RWPE1 (cell line): ENCODE results near the gene ACTL7B.

Experiments used
- CTCF ChIA-PET: fragments of 350-600 bp; sonication (Branson Sonifier 250); formaldehyde crosslinking; extraction: SDS; loops from one replicate; lab custom pipeline; 2021; lab: Yijun Ruan, JAX
- POLR2A ChIA-PET: fragments of 400-600 bp; formaldehyde crosslinking; extraction: SDS; loops from one replicate; lab custom pipeline; 2020; ENCODE audit warnings: antibody characterized with exemption; ENCODE audit not compliant: low non-redundant PET; lab: Yijun Ruan, JAX
- DNase-seq: peaks from one replicate; pipeline ENCODE4 v3.0.0; 2012; ENCODE audit warnings: low spot score
- H3K27ac ChIP-seq: fragments of 450-650 bp; 2 replicates; pipeline ENCODE4 v1.5.1; 2017
- TF ChIP-seq, protein P1 (sequence below): fragments of 450-650 bp; conservative IDR thresholded peaks from 2 replicates; pipeline ENCODE4 v1.5.1; 2017; ENCODE audit warnings: low read depth, mild to moderate bottlenecking

Gene ACTL7B

GRCh38 chr9:108869092-108869725 lies 13.4 kb upstream of the ACTL7B start:
- ChIA-PET POLR2A (no interaction called here), CTCF (interaction anchor here (0.6 kb wide), 2 partner anchors 19 to 39 kb away, joined by 3 read pairs; no protein-coding TSS in a partner anchor)
- DNase-seq: peak; percentile 99
- peak overlapping the region; percentile 71 for H3K27ac ChIP-seq
- TF ChIP-seq, protein P1, sequence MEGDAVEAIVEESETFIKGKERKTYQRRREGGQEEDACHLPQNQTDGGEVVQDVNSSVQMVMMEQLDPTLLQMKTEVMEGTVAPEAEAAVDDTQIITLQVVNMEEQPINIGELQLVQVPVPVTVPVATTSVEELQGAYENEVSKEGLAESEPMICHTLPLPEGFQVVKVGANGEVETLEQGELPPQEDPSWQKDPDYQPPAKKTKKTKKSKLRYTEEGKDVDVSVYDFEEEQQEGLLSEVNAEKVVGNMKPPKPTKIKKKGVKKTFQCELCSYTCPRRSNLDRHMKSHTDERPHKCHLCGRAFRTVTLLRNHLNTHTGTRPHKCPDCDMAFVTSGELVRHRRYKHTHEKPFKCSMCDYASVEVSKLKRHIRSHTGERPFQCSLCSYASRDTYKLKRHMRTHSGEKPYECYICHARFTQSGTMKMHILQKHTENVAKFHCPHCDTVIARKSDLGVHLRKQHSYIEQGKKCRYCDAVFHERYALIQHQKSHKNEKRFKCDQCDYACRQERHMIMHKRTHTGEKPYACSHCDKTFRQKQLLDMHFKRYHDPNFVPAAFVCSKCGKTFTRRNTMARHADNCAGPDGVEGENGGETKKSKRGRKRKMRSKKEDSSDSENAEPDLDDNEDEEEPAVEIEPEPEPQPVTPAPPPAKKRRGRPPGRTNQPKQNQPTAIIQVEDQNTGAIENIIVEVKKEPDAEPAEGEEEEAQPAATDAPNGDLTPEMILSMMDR: no peak

DNA sequence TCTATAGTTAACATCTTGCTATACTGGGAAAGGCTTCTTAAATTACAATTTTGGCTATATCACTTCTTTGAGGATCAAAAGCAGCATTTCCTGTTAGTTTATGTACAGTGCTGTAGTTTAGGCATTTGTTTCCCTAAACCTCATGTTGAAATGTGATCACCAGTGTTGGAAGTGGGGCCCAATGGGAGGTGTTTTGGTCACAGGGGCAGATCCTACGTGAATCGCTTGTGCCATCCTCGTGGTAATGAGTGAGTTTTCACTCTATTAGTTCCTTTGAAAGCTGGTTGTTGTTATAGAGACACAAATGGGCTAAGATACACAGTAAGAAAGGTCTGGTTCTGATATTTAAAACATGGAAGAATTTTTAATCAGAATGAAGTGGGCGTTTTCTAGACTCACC lies 12.0 kb upstream of the ACTL7B start:
- ChIA-PET CTCF (no interaction called here), POLR2A (no interaction called here)
- TF ChIP-seq, protein P1: no peak

DNA sequence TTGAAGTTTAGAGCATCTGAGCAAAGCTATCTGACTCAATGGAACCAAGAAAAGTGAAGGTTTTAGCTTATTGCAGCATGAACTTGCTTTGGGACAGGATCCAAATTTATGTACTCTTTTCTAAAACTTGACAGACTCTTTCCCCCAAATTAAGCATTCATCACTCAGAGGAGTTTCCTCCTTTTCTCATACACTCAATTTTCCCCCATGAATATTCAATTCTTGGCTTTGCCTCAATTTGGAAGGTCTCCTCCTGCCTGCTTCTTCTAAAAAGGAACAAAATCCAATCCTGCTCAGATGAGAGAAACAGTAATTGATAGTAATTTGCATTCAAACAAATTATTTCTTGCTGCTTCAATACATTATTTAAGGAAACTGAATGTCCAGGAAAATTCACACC lies 11.3 kb upstream of the ACTL7B start:
- TF ChIP-seq, protein P1: no peak
- H3K27ac ChIP-seq: no peak overlapping the region
- CTCF ChIA-PET: no interaction called here
- POLR2A ChIA-PET: no interaction called here
- DNase-seq: no peak

More for the DNA sequence above, 12.0 kb upstream of the ACTL7B start:
- no peak overlapping the region for H3K27ac ChIP-seq
- DNase-seq: no peak

DNA sequence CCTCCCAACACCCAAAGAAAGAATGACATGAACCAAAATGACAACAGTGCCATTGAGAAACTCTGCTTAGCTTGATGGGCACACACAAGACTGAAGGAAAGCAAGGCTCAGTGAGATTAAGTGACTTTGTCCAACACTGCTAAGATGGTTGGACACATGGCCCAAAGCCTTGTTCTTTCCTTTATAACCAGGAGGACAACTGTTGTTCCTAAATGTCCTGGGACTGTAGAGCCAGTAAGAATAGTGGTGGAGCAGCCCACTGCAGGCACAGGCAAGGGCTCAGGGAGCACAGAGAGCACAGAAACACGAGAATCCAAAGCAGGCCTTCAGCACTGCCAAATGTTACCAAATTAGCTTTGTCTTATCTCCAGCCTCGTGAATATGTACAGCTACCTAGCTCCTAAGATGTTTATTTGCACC lies 10.2 kb upstream of the ACTL7B start:
- ChIA-PET POLR2A (no interaction called here), CTCF (no interaction called here)
- TF ChIP-seq, protein P1: no peak
- H3K27ac ChIP-seq: no peak overlapping the region
- DNase-seq: no peak

- TF ChIP-seq, protein P1: no peak
- DNase-seq: no peak
- no peak overlapping the region; the same call in 1 of the 2 replicates for H3K27ac ChIP-seq
- POLR2A ChIA-PET: no interaction called here
- CTCF ChIA-PET: no interaction called here
Observed at GRCh38 chr9:108865037-108865436, 9.3 kb upstream of the ACTL7B start.

- DNase-seq: no peak
- TF ChIP-seq, protein P1: no peak
- CTCF ChIA-PET: interaction anchor here (0.7 kb wide), 1 partner anchor 1130 kb away, joined by 3 read pairs; no protein-coding TSS in a partner anchor
- H3K27ac ChIP-seq: no peak overlapping the region
- POLR2A ChIA-PET: no interaction called here
Observed at GRCh38 chr9:108864446-108864845, 8.7 kb upstream of the ACTL7B start.
